GM12891 (cell line): ENCODE measurements around the gene DLG1.

Source experiments
- POLR2A ChIP-seq: IDR thresholded peaks from 2 replicates; pipeline ENCODE4 v1.6.1; 2011; ENCODE audit warnings: low read depth, low read length, control low read depth
- POLR2AphosphoS5 ChIP-seq: IDR thresholded peaks from 2 replicates; pipeline ENCODE4 v1.6.1; 2011; ENCODE audit warnings: low read depth, low read length, control low read depth

DNA sequence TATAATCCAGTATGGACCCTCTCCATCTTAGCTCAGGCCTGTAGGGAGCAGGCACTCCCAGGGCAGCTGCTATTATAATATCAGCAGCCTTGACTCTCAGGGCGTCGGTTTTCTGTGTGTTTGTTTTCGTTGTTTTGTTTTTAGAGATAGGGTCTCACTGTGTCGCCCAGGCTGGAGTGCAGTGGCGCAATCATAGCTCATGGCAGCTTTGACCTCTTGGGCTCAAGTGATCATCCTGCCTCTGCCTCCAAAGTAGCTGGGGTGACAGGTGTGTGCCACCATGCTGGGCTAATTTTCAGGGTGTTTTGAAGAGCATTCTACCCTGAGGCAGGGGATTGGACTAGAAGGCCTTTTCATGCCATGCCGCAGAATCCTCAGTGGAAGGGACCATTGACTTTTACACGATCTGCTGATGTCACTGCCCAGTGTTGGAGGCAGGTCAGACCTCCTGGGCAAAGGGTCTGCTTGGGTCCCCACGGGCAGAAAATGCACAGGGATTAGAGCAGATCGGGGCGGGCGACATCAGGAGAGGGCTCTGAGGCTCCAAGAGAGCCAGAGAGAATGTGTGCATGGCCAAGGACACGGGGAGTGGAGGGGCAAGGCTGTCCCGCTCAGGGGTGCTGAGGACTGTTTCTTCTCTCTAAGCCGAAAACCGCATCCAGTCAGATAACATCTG, 276.5 kb downstream of the DLG1 start:
- no peak; the same call in 1 of the 2 replicates for TF ChIP-seq POLR2A
- TF ChIP-seq POLR2AphosphoS5: no peak
